ENCODE measurements around the gene CRYBA4.

The CRYBA4 gene

DNA sequence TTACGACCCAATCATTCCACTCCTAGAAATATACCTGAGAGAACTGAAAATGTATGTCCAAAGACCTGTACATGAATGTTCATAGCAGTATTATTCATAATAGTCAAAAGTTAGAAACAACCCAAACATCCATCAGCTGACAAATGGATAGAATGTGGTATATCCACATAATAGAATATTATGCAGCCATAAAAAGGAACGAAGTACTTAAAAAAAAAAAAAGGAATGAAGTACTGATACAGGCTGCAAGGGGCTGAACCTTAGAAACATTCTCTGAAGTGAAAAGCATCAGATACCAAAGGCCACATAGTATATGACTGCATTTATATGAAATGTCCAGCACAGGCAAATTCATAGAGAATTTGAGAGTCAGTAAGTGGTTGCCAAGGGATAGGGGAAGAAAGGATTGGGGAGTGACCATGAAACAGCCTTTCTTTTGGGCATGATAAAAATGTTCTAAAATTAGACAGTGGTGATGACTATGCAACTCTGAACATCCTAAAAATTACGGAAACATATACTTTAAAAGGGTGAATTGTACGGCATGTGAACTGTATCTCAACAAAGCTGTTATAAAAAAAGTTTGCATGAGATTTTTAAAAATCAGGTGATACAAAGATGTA, 33.7 kb upstream of the CRYBA4 start:
- Histone ChIP-seq H3K9ac (ENCODE audit: low read depth, low read length) (no peak overlapping the region), H3K4me1 (ENCODE audit: insufficient read depth, low read length) (peaks cover 16% of the 10 kb centered on the region), H3K9me3 (ENCODE audit: control insufficient read depth, insufficient read depth, low read length) (no peaks in the 10 kb centered on the region), H3K36me3 (ENCODE audit: insufficient read depth, low read length) (peaks cover 5% of the 10 kb centered on the region; the same call in 1 of the 2 replicates)

DNA sequence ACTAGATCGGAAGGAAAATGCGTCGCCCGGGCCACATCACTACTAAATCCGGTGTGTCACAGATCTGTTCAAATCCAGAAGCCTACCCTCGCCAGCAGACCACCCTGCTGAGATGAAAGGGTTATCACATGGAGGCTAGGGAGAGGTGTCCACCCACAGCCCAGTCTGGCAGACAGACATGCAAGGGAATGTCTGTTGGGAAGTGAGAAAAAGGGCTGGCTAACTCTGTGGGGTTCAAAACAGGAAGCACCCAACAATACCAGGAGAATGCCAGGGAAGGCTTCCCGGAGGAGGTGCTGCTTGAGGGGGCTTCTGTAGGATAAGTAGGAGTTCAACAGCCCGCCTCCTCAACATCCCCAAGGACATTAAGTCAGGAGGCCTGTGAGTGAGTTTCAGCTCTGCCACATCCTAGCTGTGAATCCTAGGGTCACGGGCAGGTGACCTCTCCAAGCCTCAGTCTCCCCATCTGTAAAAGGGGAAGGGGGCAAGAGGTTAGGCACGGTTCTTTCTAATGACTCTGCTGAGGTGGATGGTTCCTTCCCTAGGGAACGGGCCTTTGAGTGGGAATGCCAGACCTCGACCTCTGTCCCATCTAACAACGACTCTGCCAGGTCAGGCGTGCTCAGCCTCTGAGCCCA, 32.9 kb upstream of the CRYBA4 start:
- H3K9ac ChIP-seq (ENCODE audit: low read depth, low read length): peak overlapping the region; percentile 62

GRCh38 chr22:26589367-26589844, 32.4 kb upstream of the CRYBA4 start:
- H3K36me3 ChIP-seq (ENCODE audit: insufficient read depth, low read length): peaks cover 5% of the 10 kb centered on the region; the same call in 1 of the 2 replicates
- H3K4me1 ChIP-seq (ENCODE audit: insufficient read depth, low read length): peaks cover 16% of the 10 kb centered on the region
- H3K9ac ChIP-seq (ENCODE audit: low read depth, low read length): peak overlapping the region; percentile 62
- no peaks in the 10 kb centered on the region for H3K9me3 ChIP-seq (ENCODE audit: control insufficient read depth, insufficient read depth, low read length)

More for the DNA sequence above, 32.9 kb upstream of the CRYBA4 start:
- H3K9me3 ChIP-seq (ENCODE audit: control insufficient read depth, insufficient read depth, low read length): no peaks in the 10 kb centered on the region
- H3K36me3 ChIP-seq (ENCODE audit: insufficient read depth, low read length): peaks cover 5% of the 10 kb centered on the region; the same call in 1 of the 2 replicates
- peaks cover 16% of the 10 kb centered on the region for H3K4me1 ChIP-seq (ENCODE audit: insufficient read depth, low read length)

DNA sequence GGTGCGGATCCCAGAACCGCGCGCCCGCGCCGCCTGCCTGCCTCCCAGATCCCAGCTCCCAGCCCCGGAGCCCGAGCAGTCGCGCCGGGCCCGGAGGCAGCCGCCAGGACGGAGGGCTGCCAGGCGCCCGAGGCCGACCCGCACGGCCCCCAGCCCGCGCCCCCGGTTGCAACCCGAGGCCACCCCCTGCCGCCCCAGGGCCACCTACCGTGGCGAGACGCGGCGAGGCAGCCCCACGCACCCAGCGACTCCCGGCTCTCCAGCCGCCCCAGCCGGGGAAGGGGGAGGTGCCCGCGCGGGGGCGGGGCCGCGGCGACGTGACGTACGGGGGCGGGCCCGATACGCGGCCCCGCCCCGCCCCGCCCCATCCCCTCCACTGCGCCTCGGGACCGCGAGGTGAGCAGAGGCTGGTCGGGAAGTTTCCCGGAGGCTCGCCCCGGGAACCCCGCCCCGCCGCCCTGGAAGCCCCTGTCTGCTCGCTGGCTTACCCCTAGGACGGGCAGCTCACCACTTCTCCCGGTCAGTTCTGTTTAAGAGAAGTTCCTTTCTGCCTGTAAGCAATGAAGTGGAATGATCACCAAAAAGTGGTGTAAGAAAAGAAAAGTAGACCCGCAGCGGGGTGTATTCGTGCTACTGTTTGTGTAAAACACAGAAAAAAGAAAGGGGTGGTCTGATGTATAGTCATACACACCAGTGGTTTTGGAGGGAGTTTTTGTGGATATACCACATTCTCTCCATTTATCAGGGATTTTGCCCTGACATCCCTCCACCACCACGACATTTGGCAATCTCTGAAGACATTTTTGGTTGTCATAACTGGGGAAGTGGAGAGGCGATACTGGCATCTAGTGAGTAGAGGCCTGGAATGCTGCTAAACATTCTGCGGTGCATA, 31.7 kb upstream of the CRYBA4 start, which contains the start of gene TPST2:
Gene TPST2, minus strand, starts transcription at position 288 of the 892 bp plus-strand sequence. CDS start 48,502 bp downstream, outside the sequence.
- Histone ChIP-seq H3K9me3 (ENCODE audit: control insufficient read depth, insufficient read depth, low read length) (no peaks in the 10 kb centered on the region), H3K4me1 (ENCODE audit: insufficient read depth, low read length) (peaks cover 16% of the 10 kb centered on the region), H3K9ac (ENCODE audit: low read depth, low read length) (peak within 1 kb of the TSS; percentile 62), H3K36me3 (ENCODE audit: insufficient read depth, low read length) (peaks cover 5% of the 10 kb centered on the region; the same call in 1 of the 2 replicates)

GRCh38 chr22:26592421-26592891, 29.3 kb upstream of the CRYBA4 start:
- Histone ChIP-seq H3K9ac (ENCODE audit: low read depth, low read length) (no peak overlapping the region), H3K9me3 (ENCODE audit: control insufficient read depth, insufficient read depth, low read length) (no peaks in the 10 kb centered on the region), H3K4me1 (ENCODE audit: insufficient read depth, low read length) (peaks cover 9% of the 10 kb centered on the region; the same call in 1 of the 2 replicates), H3K36me3 (ENCODE audit: insufficient read depth, low read length) (peaks cover 3% of the 10 kb centered on the region; the same call in 1 of the 2 replicates)

GRCh38 chr22:26593763-26594162, 28.0 kb upstream of the CRYBA4 start:
- H3K4me1 ChIP-seq (ENCODE audit: insufficient read depth, low read length): peaks cover 9% of the 10 kb centered on the region; the same call in 1 of the 2 replicates
- no peaks in the 10 kb centered on the region for H3K9me3 ChIP-seq (ENCODE audit: control insufficient read depth, insufficient read depth, low read length)
- no peak overlapping the region for H3K9ac ChIP-seq (ENCODE audit: low read depth, low read length)
- H3K36me3 ChIP-seq (ENCODE audit: insufficient read depth, low read length): no peaks in the 10 kb centered on the region

- Histone ChIP-seq H3K4me1 (ENCODE audit: insufficient read depth, low read length) (peaks cover 3% of the 10 kb centered on the region; the same call in 1 of the 2 replicates), H3K9ac (ENCODE audit: low read depth, low read length) (no peak overlapping the region)
Observed at GRCh38 chr22:26597026-26597425, 24.7 kb upstream of the CRYBA4 start.

GRCh38 chr22:26597480-26597879, 24.3 kb upstream of the CRYBA4 start:
- Histone ChIP-seq H3K36me3 (ENCODE audit: insufficient read depth, low read length) (no peaks in the 10 kb centered on the region), H3K9ac (ENCODE audit: low read depth, low read length) (no peak overlapping the region), H3K9me3 (ENCODE audit: control insufficient read depth, insufficient read depth, low read length) (no peaks in the 10 kb centered on the region), H3K4me1 (ENCODE audit: insufficient read depth, low read length) (no peaks in the 10 kb centered on the region)

More at GRCh38 chr22:26597026-26597425, 24.7 kb upstream of the CRYBA4 start:
- Histone ChIP-seq H3K36me3 (ENCODE audit: insufficient read depth, low read length) (no peaks in the 10 kb centered on the region), H3K9me3 (ENCODE audit: control insufficient read depth, insufficient read depth, low read length) (no peaks in the 10 kb centered on the region)

DNA sequence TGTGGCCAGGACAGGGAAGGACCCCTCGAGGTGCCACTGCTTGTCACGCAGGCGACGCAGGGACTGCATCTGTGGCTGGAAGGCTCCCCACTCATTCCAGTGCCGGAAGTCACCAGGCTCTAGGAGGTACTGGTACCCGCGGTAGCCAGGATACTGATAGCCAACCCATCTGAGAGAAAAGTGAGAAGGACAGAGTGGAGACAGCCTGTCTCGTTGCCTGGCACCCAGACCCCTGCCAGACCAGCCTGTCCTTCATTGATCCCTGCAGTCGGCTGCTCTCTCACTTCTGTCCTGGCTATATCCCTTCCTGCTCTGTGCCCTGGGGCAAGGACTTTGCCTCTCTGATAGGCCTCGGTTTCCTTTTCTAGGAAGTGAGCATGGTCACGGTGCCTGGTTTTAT, 22.3 kb upstream of the CRYBA4 start:
- Histone ChIP-seq H3K9ac (ENCODE audit: low read depth, low read length) (no peak overlapping the region), H3K9me3 (ENCODE audit: control insufficient read depth, insufficient read depth, low read length) (no peaks in the 10 kb centered on the region), H3K36me3 (ENCODE audit: insufficient read depth, low read length) (no peaks in the 10 kb centered on the region), H3K4me1 (ENCODE audit: insufficient read depth, low read length) (no peaks in the 10 kb centered on the region)

DNA sequence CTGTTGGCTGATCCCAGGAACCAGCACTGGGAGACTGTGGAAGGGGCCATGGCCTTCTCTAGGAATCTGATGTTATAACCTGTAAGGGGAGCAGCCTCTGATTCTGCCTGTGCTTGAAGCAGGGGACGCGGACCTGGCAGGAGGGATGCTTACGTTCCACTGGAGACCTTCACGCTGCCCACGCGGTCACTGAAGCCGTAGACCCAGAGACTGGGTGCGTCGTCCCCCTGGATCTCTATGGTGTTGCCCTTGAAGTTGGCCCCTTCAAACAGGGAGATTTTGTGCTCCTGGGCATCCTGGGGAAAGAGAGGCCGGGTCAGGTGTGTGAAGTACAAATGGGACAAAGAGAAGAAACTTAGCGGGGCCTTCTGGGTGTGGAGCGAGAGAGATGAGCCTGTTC, 20.0 kb upstream of the CRYBA4 start:
- Histone ChIP-seq H3K4me1 (ENCODE audit: insufficient read depth, low read length) (no peaks in the 10 kb centered on the region), H3K9me3 (ENCODE audit: control insufficient read depth, insufficient read depth, low read length) (no peaks in the 10 kb centered on the region), H3K9ac (ENCODE audit: low read depth, low read length) (no peak overlapping the region), H3K36me3 (ENCODE audit: insufficient read depth, low read length) (no peaks in the 10 kb centered on the region)

DNA sequence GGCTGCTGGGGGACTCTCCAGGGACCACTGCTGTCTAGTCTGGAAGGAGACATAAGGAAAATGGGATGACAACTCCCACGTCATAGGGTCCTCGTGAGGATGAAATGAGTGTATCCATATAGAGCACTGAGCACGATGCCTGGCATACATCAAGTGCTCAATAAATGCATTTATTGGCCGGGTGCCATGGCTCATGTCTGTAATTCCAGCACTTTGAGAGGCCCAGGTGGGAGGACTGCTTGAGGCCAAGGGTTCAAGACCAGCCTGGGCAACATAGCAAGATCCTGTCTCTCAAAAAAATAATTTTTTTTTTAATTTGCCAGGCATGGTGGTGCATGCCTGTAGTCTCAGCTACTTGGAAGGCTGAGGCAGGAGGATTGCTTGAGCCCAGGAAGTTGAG, 19.6 kb upstream of the CRYBA4 start:
- H3K9me3 ChIP-seq (ENCODE audit: control insufficient read depth, insufficient read depth, low read length): no peaks in the 10 kb centered on the region
- H3K4me1 ChIP-seq (ENCODE audit: insufficient read depth, low read length): no peaks in the 10 kb centered on the region
- no peak overlapping the region for H3K9ac ChIP-seq (ENCODE audit: low read depth, low read length)
- no peaks in the 10 kb centered on the region for H3K36me3 ChIP-seq (ENCODE audit: insufficient read depth, low read length)

GRCh38 chr22:26604368-26604767, 17.4 kb upstream of the CRYBA4 start:
- no peaks in the 10 kb centered on the region for H3K36me3 ChIP-seq (ENCODE audit: insufficient read depth, low read length)
- H3K9me3 ChIP-seq (ENCODE audit: control insufficient read depth, insufficient read depth, low read length): no peaks in the 10 kb centered on the region
- H3K4me1 ChIP-seq (ENCODE audit: insufficient read depth, low read length): peaks cover 16% of the 10 kb centered on the region
- H3K9ac ChIP-seq (ENCODE audit: low read depth, low read length): no peak overlapping the region

DNA sequence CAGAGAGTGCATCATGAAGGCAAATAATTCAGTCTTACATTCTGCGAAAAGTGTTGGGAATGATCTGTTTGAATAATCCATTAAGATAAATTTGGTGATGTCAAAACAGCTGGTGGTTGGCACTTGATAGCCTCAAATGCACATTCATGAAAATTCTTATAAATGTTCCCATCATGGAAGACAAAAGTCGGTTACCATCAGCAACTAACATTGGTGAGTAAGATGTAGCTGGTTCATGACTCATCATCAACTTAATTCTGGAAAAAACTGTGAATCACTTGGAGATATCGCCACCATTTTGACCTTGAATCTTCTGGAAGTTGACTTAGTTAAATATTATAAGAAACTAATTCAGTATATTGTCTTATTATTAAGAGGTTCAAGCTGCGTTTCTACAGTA, 15.2 kb upstream of the CRYBA4 start:
- H3K9me3 ChIP-seq (ENCODE audit: control insufficient read depth, insufficient read depth, low read length): no peaks in the 10 kb centered on the region
- no peak overlapping the region for H3K9ac ChIP-seq (ENCODE audit: low read depth, low read length)
- peaks cover 21% of the 10 kb centered on the region for H3K4me1 ChIP-seq (ENCODE audit: insufficient read depth, low read length)
- H3K36me3 ChIP-seq (ENCODE audit: insufficient read depth, low read length): no peaks in the 10 kb centered on the region

GRCh38 chr22:26608129-26608528, 13.6 kb upstream of the CRYBA4 start:
- Histone ChIP-seq H3K4me1 (ENCODE audit: insufficient read depth, low read length) (peaks cover 33% of the 10 kb centered on the region), H3K36me3 (ENCODE audit: insufficient read depth, low read length) (no peaks in the 10 kb centered on the region)

More at GRCh38 chr22:26608129-26608528, 13.6 kb upstream of the CRYBA4 start:
- no peaks in the 10 kb centered on the region for H3K9me3 ChIP-seq (ENCODE audit: control insufficient read depth, insufficient read depth, low read length)
- H3K9ac ChIP-seq (ENCODE audit: low read depth, low read length): no peak overlapping the region
